ENCODE results near the gene ROPN1L. TPM values are rescaled to one million over a fixed set of nuclear protein-coding genes. Genes with fewer than 3 reads are reported as not detected.

The ROPN1L gene
- total and polyA plus RNA-seq, 2 of the 8 experiments (the other 6 are each of a cell fraction or from before 2014, with no cell fraction given), result 0.24 to 0.73 TPM

DNA sequence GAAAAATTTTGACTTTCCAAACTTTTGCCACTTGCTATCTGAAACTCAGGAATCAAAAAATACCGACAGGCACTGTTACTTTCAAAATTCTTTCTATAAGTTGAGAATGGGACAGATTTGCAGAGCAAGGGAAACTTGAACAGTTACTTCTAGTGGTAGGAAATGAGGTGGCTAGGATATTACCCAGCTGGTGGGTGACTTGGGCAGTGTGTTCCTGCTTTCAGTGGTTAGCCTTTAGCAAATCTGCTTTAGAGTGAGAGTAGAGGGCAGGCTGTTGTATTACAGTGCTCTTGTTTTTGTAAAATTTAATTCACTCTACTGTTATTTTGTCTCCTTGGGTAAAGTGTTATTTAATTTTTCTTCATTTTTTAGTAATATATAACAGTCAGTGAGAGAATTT lies 40.2 kb upstream of the ROPN1L start:
- H2BK5ac ChIP-seq (ENCODE audit: low read depth, low read length), result no peak overlapping the region
- H3K4me2 ChIP-seq (ENCODE audit: insufficient read depth in 1 of 2, low read depth in 2 of 2, low read length in 2 of 2), result no peak overlapping the region
- H3K9ac ChIP-seq (replicated peaks in 1 of 4; ENCODE audit: extremely low read depth in 1 of 4, low read depth in 3 of 4, low read length in 3 of 4), result no peak overlapping the region
- H3K4me1 ChIP-seq (replicated peaks in 1 of 4; ENCODE audit: control insufficient read depth in 3 of 4, insufficient read depth in 4 of 4, low read length in 3 of 4), result no peaks in the 10 kb centered on the region
- no peak overlapping the region for H4K8ac ChIP-seq (ENCODE audit: extremely low read depth, insufficient read depth, low read length)
- ChIA-PET CTCF (ENCODE audit: partially characterized antibody) (no interaction called here), POLR2A (ENCODE audit: partially characterized antibody) (no interaction called here)
- H3K79me2 ChIP-seq (ENCODE audit: control insufficient read depth in 1 of 2, insufficient read depth in 2 of 2, low read length in 2 of 2), result no peaks in the 10 kb centered on the region
- WGBS, 2 experiments (ENCODE audit: extremely low coverage in 1 of 2, insufficient coverage in 1 of 2, insufficient read length in 1 of 2, insufficient replicate concordance in 2 of 2, low coverage in 1 of 2, low lambda C conversion rate in 2 of 2, missing lambda C conversion rate in 1 of 2), result 97% methylated on average over 1 of the region's 1 CpG; no CpG with 5 or more reads in 1 of the 2 experiments
- no peak overlapping the region for H2AFZ ChIP-seq (ENCODE audit: low read length)
- no peak overlapping the region for H4K91ac ChIP-seq (replicated peaks; ENCODE audit: insufficient read length, low read length)
- H2BK12ac ChIP-seq (ENCODE audit: low read depth, low read length), result no peak overlapping the region
- no peaks in the 10 kb centered on the region for H3K79me1 ChIP-seq (ENCODE audit: low read depth, low read length)
- H3K18ac ChIP-seq (ENCODE audit: extremely low read depth, low read length), result no peak overlapping the region
- H2AK5ac ChIP-seq (ENCODE audit: low read depth, low read length), result no peak overlapping the region
- H2BK15ac ChIP-seq (ENCODE audit: low read length), result no peak overlapping the region
- H3K27me3 ChIP-seq (replicated peaks in 1 of 4; ENCODE audit: control insufficient read depth in 3 of 4, extremely low read depth in 1 of 4, insufficient read depth in 3 of 4, low read length in 3 of 4), result no peaks in the 10 kb centered on the region
- peaks cover 7 to 55% (median 25%) of the 10 kb centered on the region in 4 experiments for H3K36me3 ChIP-seq (ENCODE audit: control insufficient read depth in 2 of 4, insufficient read depth in 4 of 4, low read length in 3 of 4)
- H3K23ac ChIP-seq (ENCODE audit: insufficient read length), result no peak overlapping the region
- H4K5ac ChIP-seq (ENCODE audit: insufficient read length, low read depth, low read length), result no peak overlapping the region
- H3K9me3 ChIP-seq (ENCODE audit: insufficient read depth in 2 of 2, low read depth in 1 of 2, low read length in 1 of 2), result no peaks in the 10 kb centered on the region
- no peaks in the 10 kb centered on the region for H3K23me2 ChIP-seq (ENCODE audit: low read depth, low read length)
- H3K14ac ChIP-seq (ENCODE audit: insufficient read length), result no peak overlapping the region
- H3K56ac ChIP-seq (replicated peaks; ENCODE audit: insufficient read length, low read depth, low read length), result no peak overlapping the region
- peaks cover 0 to 2% of the 10 kb centered on the region in 2 experiments for H4K20me1 ChIP-seq (replicated peaks in 1 of 2; ENCODE audit: control insufficient read depth in 1 of 2, insufficient read depth in 2 of 2, low read length in 2 of 2)
- H3K4me3 ChIP-seq (ENCODE audit: extremely low read depth in 1 of 4, insufficient read depth in 2 of 4, low read depth in 3 of 4, low read length in 4 of 4), result no peak overlapping the region
- DNase-seq (ENCODE audit: low read depth in 1 of 2, low spot score in 2 of 2), result no peak
- TF ChIP-seq RAD21 (IDR thresholded peaks at IDR 0.05 in 1 of 2, conservative IDR thresholded peaks at IDR 0.05 in 1 of 2; ENCODE audit: low read depth in 2 of 2, low read length in 2 of 2) (no peak), SP1 (IDR thresholded peaks at IDR 0.05; ENCODE audit: low read depth, low read length) (no peak), GTF2F1 (IDR thresholded peaks at IDR 0.05; ENCODE audit: borderline replicate concordance, low read depth, low read length) (no peak), KDM4A (IDR thresholded peaks at IDR 0.05; ENCODE audit: low read depth, low read length, severe bottlenecking) (no peak), RBBP5 (IDR thresholded peaks at IDR 0.05; ENCODE audit: borderline replicate concordance, low read depth, low read length) (no peak), TAF7 (optimal IDR thresholded peaks at IDR 0.05; ENCODE audit: borderline replicate concordance, low read depth, low read length) (no peak), CBX5 (IDR thresholded peaks at IDR 0.05; ENCODE audit: low read depth, low read length) (no peak), EP300 (IDR thresholded peaks at IDR 0.05; ENCODE audit: borderline replicate concordance in 1 of 2, low read depth in 2 of 2, low read length in 2 of 2) (no peak), HDAC2 (IDR thresholded peaks at IDR 0.05; ENCODE audit: borderline replicate concordance in 1 of 2, low read depth in 2 of 2, low read length in 2 of 2) (no peak), BCL11A (IDR thresholded peaks at IDR 0.05; ENCODE audit: low read depth in 2 of 2, low read length in 2 of 2) (no peak), PHF8 (conservative IDR thresholded peaks at IDR 0.05; ENCODE audit: low read depth, low read length) (no peak)
- no peak overlapping the region for H3K27ac ChIP-seq (ENCODE audit: low read depth, low read length)
- H2BK20ac ChIP-seq (ENCODE audit: low read length), result no peak overlapping the region
- H2BK120ac ChIP-seq (replicated peaks; ENCODE audit: low read depth, low read length), result no peak overlapping the region
- H3K4ac ChIP-seq (replicated peaks; ENCODE audit: insufficient read length, low read depth, low read length), result no peak overlapping the region
- no peak for FAIRE-seq

Data from H1 (cell line).